WERI-Rb-1 (cell line): ENCODE data around the gene NOTCH3.

Experiments
- DNase-seq: peaks from one replicate; pipeline ENCODE4 v3.0.0-alpha.2; 2020
- H3K27ac ChIP-seq: fragments of 250-450 bp; sonication (Bioruptor Pico); 2 replicates; pipeline ENCODE4 v1.5.1; 2020; ENCODE audit warnings: mild to moderate bottlenecking, moderate library complexity
- H3K27me3 ChIP-seq: fragments of 250-450 bp; sonication (Bioruptor Pico); 2 replicates; pipeline ENCODE4 v1.5.1; 2021; ENCODE audit warnings: mild to moderate bottlenecking, low read depth, moderate library complexity; ENCODE audit not compliant: insufficient read depth, severe bottlenecking
- H3K36me3 ChIP-seq: fragments of 250-450 bp; sonication (Bioruptor Pico); 2 replicates; pipeline ENCODE4 v1.5.1; 2020; ENCODE audit warnings: mild to moderate bottlenecking, moderate library complexity
- H3K4me3 ChIP-seq: 2 replicates; pipeline ENCODE4 v1.5.1; 2011; ENCODE audit warnings: low read depth, mild to moderate bottlenecking, control low read depth, low read length
- H3K9me3 ChIP-seq: fragments of 250-450 bp; sonication (Bioruptor Pico); 2 replicates; pipeline ENCODE4 v1.5.1; 2021; ENCODE audit warnings: mild to moderate bottlenecking, moderate library complexity; ENCODE audit not compliant: severe bottlenecking
- CTCF ChIP-seq: IDR thresholded peaks from 2 replicates; pipeline ENCODE4 v1.5.1; 2011; ENCODE audit warnings: low read depth, mild to moderate bottlenecking, control low read depth, inconsistent platforms, low read length

Gene NOTCH3

GRCh38 chr19:15220833-15221232, 20.0 kb upstream of the NOTCH3 start:
- Histone ChIP-seq H3K9me3 (no peaks in the 10 kb centered on the region), H3K36me3 (no peaks in the 10 kb centered on the region), H3K27ac (no peak overlapping the region), H3K27me3 (no peaks in the 10 kb centered on the region), H3K4me3 (no peak overlapping the region)
- no peak for DNase-seq
- TF ChIP-seq CTCF, result no peak

GRCh38 chr19:15218501-15218900, 17.7 kb upstream of the NOTCH3 start:
- Histone ChIP-seq H3K4me3 (no peak overlapping the region), H3K27ac (peak overlapping the region; percentile 50), H3K27me3 (no peaks in the 10 kb centered on the region), H3K9me3 (no peaks in the 10 kb centered on the region), H3K36me3 (no peaks in the 10 kb centered on the region)
- DNase-seq, result peak; percentile 81
- no peak for TF ChIP-seq CTCF

GRCh38 chr19:15216363-15216762, 15.6 kb upstream of the NOTCH3 start:
- no peak overlapping the region for H3K27ac ChIP-seq
- no peaks in the 10 kb centered on the region for H3K9me3 ChIP-seq
- no peaks in the 10 kb centered on the region for H3K36me3 ChIP-seq
- TF ChIP-seq CTCF, result no peak
- no peak overlapping the region for H3K4me3 ChIP-seq
- no peaks in the 10 kb centered on the region for H3K27me3 ChIP-seq
- no peak for DNase-seq

DNA sequence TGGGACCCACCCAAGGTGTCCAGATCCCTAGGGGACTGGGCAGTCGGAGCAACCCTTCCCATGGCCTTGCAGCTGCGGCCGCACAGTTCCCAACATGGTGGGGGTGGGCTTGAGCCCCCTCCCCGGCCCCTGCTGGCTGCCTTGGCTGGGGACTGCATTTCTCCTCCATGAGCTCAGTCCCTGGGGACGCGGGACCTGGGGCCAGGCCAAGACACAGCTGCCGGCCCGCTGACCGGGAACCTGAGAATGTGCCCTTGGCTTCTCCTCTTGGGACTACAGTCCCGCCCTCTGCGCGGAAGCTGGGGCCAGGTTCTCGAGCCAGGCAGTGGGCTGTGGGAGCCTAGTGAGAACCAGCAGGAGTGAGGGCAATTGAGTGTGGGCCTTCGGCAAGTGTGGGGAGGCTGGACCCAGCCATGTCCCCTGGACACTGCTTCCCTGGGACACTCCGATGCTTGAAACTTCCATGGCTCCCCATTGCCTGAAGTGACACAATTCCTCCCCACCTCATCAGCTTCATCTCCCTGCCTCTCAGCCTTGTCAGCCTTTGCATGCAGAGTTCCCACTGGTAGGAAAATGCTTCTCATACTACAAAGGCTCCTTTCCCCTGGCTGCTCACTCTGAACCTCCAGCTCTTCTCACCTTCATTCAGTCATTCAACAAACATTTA, 13.1 kb upstream of the NOTCH3 start:
- Histone ChIP-seq H3K36me3 (no peaks in the 10 kb centered on the region), H3K4me3 (no peak overlapping the region), H3K27ac (no peak overlapping the region), H3K27me3 (no peaks in the 10 kb centered on the region), H3K9me3 (no peaks in the 10 kb centered on the region)
- DNase-seq, result no peak
- no peak for TF ChIP-seq CTCF

GRCh38 chr19:15212711-15213110, 11.9 kb upstream of the NOTCH3 start:
- Histone ChIP-seq H3K27ac (no peak overlapping the region), H3K4me3 (no peak overlapping the region)
- no peak for TF ChIP-seq CTCF

DNA sequence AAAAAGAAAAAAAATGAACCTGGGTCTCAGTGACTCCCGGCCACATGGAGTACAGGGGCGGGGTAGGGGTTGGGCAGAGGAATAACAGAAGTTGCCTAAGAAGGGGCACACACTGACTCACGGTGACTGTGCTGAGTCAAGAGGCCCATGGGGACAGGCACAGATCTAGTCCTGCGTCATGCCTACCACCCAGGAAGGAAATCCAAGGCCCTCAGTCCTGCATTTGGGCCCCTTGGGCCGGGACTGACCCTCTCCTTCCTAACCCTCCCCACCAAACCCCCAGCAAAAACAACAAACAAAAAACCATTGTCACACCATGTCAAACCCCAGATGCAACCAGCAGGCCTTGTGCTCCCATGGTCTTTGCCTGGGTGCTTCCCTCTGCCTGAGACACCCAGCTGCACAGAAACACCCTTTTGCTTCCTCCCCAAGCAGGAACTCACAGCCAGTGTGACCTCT, 9.6 kb upstream of the NOTCH3 start:
- no peak overlapping the region for H3K27ac ChIP-seq
- DNase-seq, result no peak
- H3K36me3 ChIP-seq, result no peaks in the 10 kb centered on the region
- no peaks in the 10 kb centered on the region for H3K27me3 ChIP-seq
- H3K4me3 ChIP-seq, result no peak overlapping the region
- TF ChIP-seq CTCF, result no peak
- no peaks in the 10 kb centered on the region for H3K9me3 ChIP-seq

More at GRCh38 chr19:15212711-15213110, 11.9 kb upstream of the NOTCH3 start:
- no peaks in the 10 kb centered on the region for H3K36me3 ChIP-seq
- no peak for DNase-seq
- no peaks in the 10 kb centered on the region for H3K9me3 ChIP-seq
- no peaks in the 10 kb centered on the region for H3K27me3 ChIP-seq
